Stimulated activated CD4-positive, alpha-beta T cell treated with anti-CD3 and anti-CD28 coated beads, TNF-alpha, amount 100 ng/mL, for 1 hour (primary cell): Measurements from ENCODE around the gene SLC24A4.

Experiments used
- DNase-seq, 3 donors: peaks; one replicate each; pipeline ENCODE4 v3.0.0-alpha.2; 2020; ENCODE audit warnings: low read depth in 3 of 3, low spot score in 1 of 3

SLC24A4 gene

GRCh38 chr14:92495027-92495426 is 172.1 kb downstream of the SLC24A4 start:
- no peak for DNase-seq

GRCh38 chr14:92496191-92496857 is 173.4 kb downstream of the SLC24A4 start:
- DNase-seq: no peak

GRCh38 chr14:92497391-92497790 is 174.4 kb downstream of the SLC24A4 start:
- no peak for DNase-seq

DNA sequence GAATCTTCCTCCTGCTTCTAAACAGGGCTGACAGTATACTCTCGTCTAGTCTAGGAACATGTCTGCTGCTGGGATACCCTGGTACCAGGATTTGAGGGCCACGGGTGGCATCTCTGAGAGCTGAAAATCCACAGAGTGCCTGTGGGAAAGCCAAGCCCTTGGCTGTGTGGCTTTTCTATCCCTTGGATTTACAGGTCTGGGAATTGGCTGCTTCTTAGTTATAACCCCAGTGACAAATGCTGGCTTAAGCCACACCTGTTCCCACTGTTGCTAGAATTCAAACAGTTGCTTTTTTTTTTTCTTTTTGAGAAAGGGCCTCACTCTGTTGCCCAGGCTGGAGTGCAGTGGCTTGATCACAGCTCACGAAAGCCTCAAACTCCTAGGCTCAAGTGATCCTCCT is 176.3 kb downstream of the SLC24A4 start:
- DNase-seq: no peak

GRCh38 chr14:92500491-92500941 is 177.6 kb downstream of the SLC24A4 start:
- no peak for DNase-seq

DNA sequence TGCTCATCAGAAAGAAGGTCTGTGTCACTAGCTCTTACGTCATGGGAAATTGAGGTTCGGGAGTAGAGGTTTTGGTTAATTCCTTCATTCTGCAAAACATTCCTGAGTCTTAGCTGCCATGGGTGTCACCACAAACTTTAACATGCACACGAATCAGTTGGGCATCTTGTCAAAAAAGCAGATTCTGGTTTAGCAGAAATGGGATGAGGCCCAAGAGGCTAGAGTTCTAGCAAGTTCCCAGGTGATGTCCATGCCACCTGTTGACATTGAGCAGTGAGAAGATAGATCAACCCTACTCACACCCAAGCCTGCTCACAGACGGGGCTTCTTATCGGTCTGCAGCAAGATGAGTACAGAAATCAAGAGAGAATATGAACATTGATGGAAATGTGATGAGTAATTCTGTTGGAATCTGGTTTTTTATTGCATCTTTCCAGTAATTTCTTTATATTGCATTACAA is 179.0 kb downstream of the SLC24A4 start:
- DNase-seq: no peak

- no peak for DNase-seq
These were observed 179.7 kb downstream of the SLC24A4 start for GRCh38 chr14:92502541-92503286.

DNA sequence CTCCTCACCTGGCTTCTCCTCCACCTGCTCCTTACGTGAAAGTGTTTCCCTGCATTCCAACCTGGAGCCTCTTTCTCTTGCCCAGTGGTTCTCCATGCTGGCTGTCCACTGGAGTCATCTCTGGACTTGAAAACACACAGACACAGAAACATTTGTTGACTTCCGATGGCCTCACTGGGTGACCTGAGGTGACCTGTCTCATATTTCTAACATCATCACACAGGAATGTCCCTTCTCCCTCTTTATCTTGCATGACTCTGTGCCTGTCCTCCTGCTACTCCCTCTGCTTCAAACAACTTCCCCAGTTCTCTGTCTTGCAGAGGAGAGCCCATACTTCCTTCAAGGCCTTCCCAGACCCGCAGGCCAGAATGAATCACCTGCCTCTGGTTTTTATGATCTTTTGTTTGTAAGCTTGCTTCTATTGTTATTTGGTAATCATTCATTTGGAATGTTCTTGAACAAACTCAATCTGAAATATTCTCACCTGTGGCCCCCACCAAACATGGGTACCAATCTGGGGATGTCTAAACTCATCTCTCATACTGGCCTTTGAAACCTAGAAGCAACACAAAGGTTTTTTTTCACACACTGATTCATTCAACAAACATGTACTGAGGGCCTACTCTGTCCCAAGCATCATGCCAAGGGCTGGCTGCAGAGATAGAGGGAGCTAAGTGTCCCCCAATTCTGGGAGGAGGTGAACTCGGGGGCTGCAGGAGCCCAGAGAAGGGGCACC is 181.0 kb downstream of the SLC24A4 start:
- no peak for DNase-seq

GRCh38 chr14:92505826-92506225 is 182.9 kb downstream of the SLC24A4 start:
- no peak for DNase-seq

DNA sequence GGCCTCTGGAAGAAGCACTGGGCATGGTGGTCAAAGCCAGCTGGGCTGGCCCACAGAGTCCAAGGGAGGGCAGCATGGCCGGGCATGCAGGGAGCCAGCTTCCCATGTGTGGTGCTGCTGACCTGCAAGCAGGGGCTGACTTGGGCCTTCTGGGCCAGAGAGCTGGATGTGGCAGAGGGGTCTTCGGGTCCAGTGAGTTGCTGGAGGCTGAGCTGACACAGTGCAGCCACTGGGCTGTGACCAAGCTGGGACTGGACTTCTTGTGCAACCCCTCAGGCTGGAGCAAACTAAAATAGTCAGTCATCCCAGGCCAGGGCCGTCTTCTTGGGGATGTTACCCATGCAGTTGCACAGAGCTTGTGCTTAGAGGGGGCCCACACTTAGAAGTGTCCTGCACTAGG is 183.3 kb downstream of the SLC24A4 start:
- no peak for DNase-seq

GRCh38 chr14:92507174-92507768 is 184.3 kb downstream of the SLC24A4 start:
- no peak for DNase-seq

GRCh38 chr14:92510972-92511371 is 188.0 kb downstream of the SLC24A4 start:
- DNase-seq: no peak

- DNase-seq: no peak
These were observed 188.7 kb downstream of the SLC24A4 start for GRCh38 chr14:92511453-92512238.

GRCh38 chr14:92512807-92513203 is 189.8 kb downstream of the SLC24A4 start:
- DNase-seq: no peak

- DNase-seq: peak in 1 of 3 donors; percentile 18
These were observed 190.4 kb downstream of the SLC24A4 start, which contains the start of gene RIN3 for GRCh38 chr14:92513204-92513965. RIN3 (plus strand) TSS chr14:92513781; CDS start chr14:92513933, 152 bp downstream.

GRCh38 chr14:92513966-92514843 is 191.2 kb downstream of the SLC24A4 start:
- DNase-seq: peak in 1 of 3 donors; percentile 21

- no peak for DNase-seq
These were observed 192.0 kb downstream of the SLC24A4 start for GRCh38 chr14:92514844-92515514.
